AG09309 (cell line): ENCODE measurements around the gene SNCB.

Experiments used
- DNase-seq: peaks from one replicate; pipeline ENCODE4 v3.0.0-alpha.2; 2010; ENCODE audit warnings: low read depth
- H3K4me3 ChIP-seq: 2 replicates; pipeline ENCODE4 v1.5.1; 2011; ENCODE audit warnings: mild to moderate bottlenecking, low read depth, low read length, moderate library complexity; ENCODE audit not compliant: control insufficient read depth
- CTCF ChIP-seq: IDR thresholded peaks from 2 replicates; pipeline ENCODE4 v1.5.1; 2011; ENCODE audit warnings: mild to moderate bottlenecking, low read depth, low read length, inconsistent platforms; ENCODE audit not compliant: insufficient read depth, control insufficient read depth; ENCODE audit errors: missing control alignments

The SNCB gene

GRCh38 chr5:176589039-176589769 is 41.1 kb downstream of the SNCB start:
- no peak for DNase-seq

GRCh38 chr5:176588297-176588696 is 42.0 kb downstream of the SNCB start:
- no peak for DNase-seq
- H3K4me3 ChIP-seq, result no peak overlapping the region
- TF ChIP-seq CTCF, result no peak

More at GRCh38 chr5:176589039-176589769, 41.1 kb downstream of the SNCB start:
- H3K4me3 ChIP-seq, result no peak overlapping the region
- no peak for TF ChIP-seq CTCF

- H3K4me3 ChIP-seq, result no peak overlapping the region
- no peak for DNase-seq
- no peak for TF ChIP-seq CTCF
These were observed 42.9 kb downstream of the SNCB start for GRCh38 chr5:176587398-176587797.

- no peak for DNase-seq
- H3K4me3 ChIP-seq, result no peak overlapping the region
- TF ChIP-seq CTCF, result no peak
These were observed 47.3 kb downstream of the SNCB start for GRCh38 chr5:176583076-176583475.

GRCh38 chr5:176581361-176581760 is 49.0 kb downstream of the SNCB start:
- no peak for DNase-seq
- H3K4me3 ChIP-seq, result no peak overlapping the region
- no peak for TF ChIP-seq CTCF

- no peak for DNase-seq
- TF ChIP-seq CTCF, result no peak
These were observed 51.0 kb downstream of the SNCB start for GRCh38 chr5:176579323-176579722.

More at GRCh38 chr5:176579323-176579722, 51.0 kb downstream of the SNCB start:
- H3K4me3 ChIP-seq, result no peak overlapping the region
